NOMO-1 (cell line): ENCODE data around the gene CPTP.

Experiments
- DNase-seq, 2 experiments: peaks; one replicate each; lab custom pipeline; 2025; ENCODE audit not compliant: unreplicated experiment in 2 of 2; lab: John Stamatoyannopoulos, UW

Gene CPTP

GRCh38 chr1:1317420-1317819 lies 7.2 kb upstream of the CPTP start:
- no peak for DNase-seq

GRCh38 chr1:1318131-1318652 lies 6.4 kb upstream of the CPTP start:
- DNase-seq = no peak

GRCh38 chr1:1318777-1319645 lies 5.6 kb upstream of the CPTP start:
- no peak for DNase-seq

- no peak for DNase-seq
Observed at GRCh38 chr1:1319646-1319941, 5.0 kb upstream of the CPTP start.

GRCh38 chr1:1320666-1321448 lies 3.7 kb upstream of the CPTP start:
- DNase-seq = no peak

GRCh38 chr1:1321477-1321876 lies 3.1 kb upstream of the CPTP start:
- no peak for DNase-seq

- DNase-seq = no peak
Observed at GRCh38 chr1:1322418-1322817, 2.2 kb upstream of the CPTP start.

- DNase-seq = no peak
Observed at GRCh38 chr1:1322952-1323351, 1.6 kb upstream of the CPTP start.

- no peak for DNase-seq
Observed at GRCh38 chr1:1324084-1324523, 498 bp upstream of the CPTP start.

GRCh38 chr1:1325288-1326074 lies 879 bp downstream of the CPTP start:
- peak in 1 of 2 experiments; percentile 14 for DNase-seq

GRCh38 chr1:1326075-1326605 lies 1.5 kb downstream of the CPTP start:
- no peak for DNase-seq

- no peak for DNase-seq
Observed at GRCh38 chr1:1327291-1327690, 2.7 kb downstream of the CPTP start.

GRCh38 chr1:1328254-1328653 lies 3.7 kb downstream of the CPTP start:
- no peak for DNase-seq

GRCh38 chr1:1329304-1330210 lies 5.0 kb downstream of the CPTP start:
- DNase-seq = no peak

GRCh38 chr1:1330366-1331067 lies 5.9 kb downstream of the CPTP start:
- DNase-seq = no peak

- no peak for DNase-seq
Observed at GRCh38 chr1:1331068-1331965, 6.7 kb downstream of the CPTP start, which contains the start of gene TAS1R3. Gene TAS1R3 (plus strand): TSS chr1:1331280. CDS start chr1:1331346, 66 bp downstream.

- no peak for DNase-seq
Observed at GRCh38 chr1:1332031-1332755, 7.6 kb downstream of the CPTP start.
